ENCODE results near the gene RRBP1.

The RRBP1 gene

GRCh38 chr20:17668432-17668831 lies 13.6 kb downstream of the RRBP1 start:
- Mint-ChIP-seq H3K27me3 (ENCODE audit: low read depth, poor library complexity) (no peaks in the 10 kb centered on the region), H3K4me1 (peaks cover 53% of the 10 kb centered on the region), H3K36me3 (ENCODE audit: low read depth) (peaks cover 64% of the 10 kb centered on the region), H3K4me3 (peak overlapping the region; percentile 24), H3K9me3 (no peaks in the 10 kb centered on the region), H3K27ac (peak overlapping the region; percentile 12)
- DNase-seq: no peak
- TF ChIP-seq CTCF (IDR thresholded peaks at IDR 0.05): no peak

DNA sequence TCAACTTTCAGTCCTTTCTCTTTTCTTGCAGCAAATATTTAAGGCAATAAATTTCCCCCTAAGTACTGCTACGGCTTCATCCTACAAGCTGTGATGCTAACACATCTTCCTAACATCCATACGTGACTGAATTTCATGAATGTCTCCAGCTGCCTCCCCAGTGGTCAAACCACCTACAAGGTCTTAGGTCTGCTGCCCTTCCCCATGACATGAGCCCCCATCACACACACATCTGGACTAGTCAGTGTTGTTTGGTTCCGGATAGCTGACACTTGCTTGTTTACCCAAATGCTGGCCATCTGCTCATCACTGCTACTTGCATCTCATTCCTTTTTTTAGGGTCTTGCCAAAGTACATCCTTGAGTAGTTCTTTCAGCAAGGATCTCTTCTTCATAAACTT lies 14.6 kb downstream of the RRBP1 start:
- H3K36me3 Mint-ChIP-seq (ENCODE audit: low read depth): peaks cover 59% of the 10 kb centered on the region
- H3K27ac Mint-ChIP-seq: no peak overlapping the region
- peaks cover 57% of the 10 kb centered on the region for H3K4me1 Mint-ChIP-seq
- DNase-seq: no peak
- H3K9me3 Mint-ChIP-seq: no peaks in the 10 kb centered on the region
- H3K27me3 Mint-ChIP-seq (ENCODE audit: low read depth, poor library complexity): no peaks in the 10 kb centered on the region
- TF ChIP-seq CTCF (IDR thresholded peaks at IDR 0.05): no peak
- no peak overlapping the region for H3K4me3 Mint-ChIP-seq

DNA sequence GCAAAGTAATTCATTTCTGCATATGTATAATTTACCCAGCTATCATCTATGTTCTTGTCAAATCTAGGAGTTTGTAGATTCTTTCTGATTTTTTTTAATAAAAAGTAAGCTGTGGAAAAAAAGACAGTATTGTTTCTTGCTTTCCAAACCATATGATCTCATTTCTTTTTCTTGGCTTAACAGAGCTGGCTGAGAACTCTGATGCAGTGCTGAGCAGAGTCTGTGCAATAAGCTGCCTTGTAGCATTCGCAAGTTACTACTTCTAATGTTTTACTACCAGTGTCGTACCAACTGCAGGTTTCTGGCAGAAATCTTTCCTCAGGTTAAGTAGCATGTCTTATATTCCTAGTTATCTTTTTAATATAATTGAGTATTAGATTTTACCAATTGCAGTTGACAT lies 15.6 kb downstream of the RRBP1 start:
- no peak for DNase-seq
- no peak overlapping the region for H3K27ac Mint-ChIP-seq
- TF ChIP-seq CTCF (IDR thresholded peaks at IDR 0.05): no peak
- H3K9me3 Mint-ChIP-seq: peaks cover 4% of the 10 kb centered on the region
- H3K27me3 Mint-ChIP-seq (ENCODE audit: low read depth, poor library complexity): no peaks in the 10 kb centered on the region
- H3K4me1 Mint-ChIP-seq: peaks cover 63% of the 10 kb centered on the region
- peaks cover 60% of the 10 kb centered on the region for H3K36me3 Mint-ChIP-seq (ENCODE audit: low read depth)
- no peak overlapping the region for H3K4me3 Mint-ChIP-seq

- TF ChIP-seq CTCF (IDR thresholded peaks at IDR 0.05): no peak
- Mint-ChIP-seq H3K27ac (no peak overlapping the region), H3K4me1 (peaks cover 71% of the 10 kb centered on the region), H3K36me3 (ENCODE audit: low read depth) (peaks cover 57% of the 10 kb centered on the region), H3K27me3 (ENCODE audit: low read depth, poor library complexity) (no peaks in the 10 kb centered on the region), H3K4me3 (no peak overlapping the region), H3K9me3 (peaks cover 4% of the 10 kb centered on the region)
- no peak for DNase-seq
Measured at GRCh38 chr20:17665756-17666155, 16.3 kb downstream of the RRBP1 start.

DNA sequence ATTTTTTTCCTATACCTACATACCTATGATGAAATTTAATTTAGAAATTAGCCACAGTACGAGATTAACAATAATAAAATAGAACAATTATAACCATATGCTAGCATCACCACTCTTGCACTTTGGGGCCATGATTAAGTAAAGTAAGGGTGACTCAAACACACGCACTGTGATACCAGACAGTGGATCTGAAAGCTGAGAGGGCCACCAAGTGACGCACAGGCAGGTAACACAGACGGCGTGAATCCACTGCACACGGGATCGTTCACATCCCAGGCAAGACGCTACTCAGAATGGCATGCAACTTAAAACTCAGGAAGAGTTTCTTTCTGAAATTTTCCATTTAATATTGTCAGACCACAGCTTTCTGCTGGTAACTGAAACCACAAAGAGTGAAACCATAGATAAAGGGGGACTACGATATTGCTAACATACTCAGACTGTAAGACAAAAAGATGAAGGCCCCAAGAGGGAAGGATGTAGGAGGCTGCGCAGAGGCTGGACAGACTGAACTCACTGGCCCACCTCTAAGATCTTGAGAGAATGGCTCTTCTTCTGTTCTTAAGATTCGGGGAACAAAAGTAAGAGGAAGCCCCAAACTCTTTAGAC lies 17.9 kb downstream of the RRBP1 start:
- DNase-seq: no peak
- no peak for TF ChIP-seq CTCF (IDR thresholded peaks at IDR 0.05)
- H3K27me3 Mint-ChIP-seq (ENCODE audit: low read depth, poor library complexity): peaks cover 2% of the 10 kb centered on the region
- H3K4me1 Mint-ChIP-seq: peaks cover 82% of the 10 kb centered on the region
- H3K27ac Mint-ChIP-seq: peak overlapping the region; percentile 6
- no peak overlapping the region for H3K4me3 Mint-ChIP-seq
- peaks cover 18% of the 10 kb centered on the region for H3K9me3 Mint-ChIP-seq
- H3K36me3 Mint-ChIP-seq (ENCODE audit: low read depth): peaks cover 55% of the 10 kb centered on the region

DNA sequence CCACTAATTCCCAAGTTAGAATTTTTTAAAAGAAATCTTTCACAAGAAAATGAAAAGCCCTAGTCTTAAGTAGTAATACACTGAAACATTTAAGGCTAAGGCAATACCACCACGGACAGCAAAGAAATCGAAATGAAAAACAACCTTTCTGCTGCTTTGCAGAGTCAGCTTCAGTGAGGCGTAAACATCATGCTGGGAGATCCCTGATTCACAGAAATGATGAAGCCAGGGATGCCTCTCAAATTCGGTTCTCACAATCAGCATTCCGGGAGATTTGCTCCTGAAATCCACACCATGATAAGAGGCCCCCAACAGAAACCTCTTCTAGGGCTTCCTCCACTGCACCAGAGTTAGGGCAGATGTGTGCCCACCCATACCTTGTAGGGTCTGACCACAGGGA lies 18.6 kb downstream of the RRBP1 start:
- Mint-ChIP-seq H3K27me3 (ENCODE audit: low read depth, poor library complexity) (peaks cover 5% of the 10 kb centered on the region), H3K36me3 (ENCODE audit: low read depth) (peaks cover 54% of the 10 kb centered on the region), H3K4me3 (no peak overlapping the region), H3K4me1 (peaks cover 76% of the 10 kb centered on the region), H3K9me3 (peaks cover 22% of the 10 kb centered on the region), H3K27ac (peak overlapping the region; percentile 6)
- no peak for DNase-seq
- TF ChIP-seq CTCF (IDR thresholded peaks at IDR 0.05): no peak
